DND-41 (cell line): Measurements from ENCODE around the gene NEK7.

Experiments used
- ATAC-seq: fragments of 200-7000 bp; cut with Tn5 transposase; 3 replicates; pipeline ENCODE4 v1.9.1; 2021; ENCODE audit warnings: low read depth; ENCODE audit not compliant: insufficient read depth
- DNase-seq: peaks from one replicate; pipeline ENCODE4 v3.0.0-alpha.2; 2020
- H2AFZ ChIP-seq: 2 replicates; pipeline ENCODE4 v1.6.0; 2012; ENCODE audit warnings: low read depth, low read length
- H3K27ac ChIP-seq: 2 replicates; pipeline ENCODE4 v1.5.1; 2012; ENCODE audit warnings: low read length, inconsistent platforms
- H3K27me3 ChIP-seq: fragments of 200-600 bp; sonication (generic); 2 replicates; pipeline ENCODE4 v1.6.0; 2012; ENCODE audit warnings: low read length, mild to moderate bottlenecking, inconsistent platforms; ENCODE audit not compliant: insufficient read depth, poor library complexity
- H3K36me3 ChIP-seq: 2 replicates; pipeline ENCODE4 v1.5.1; 2012; ENCODE audit warnings: low read length, inconsistent platforms; ENCODE audit not compliant: insufficient read depth
- H3K4me1 ChIP-seq: 2 replicates; pipeline ENCODE4 v1.5.1; 2012; ENCODE audit warnings: mild to moderate bottlenecking, low read length; ENCODE audit not compliant: insufficient read depth
- H3K4me2 ChIP-seq: 2 replicates; pipeline ENCODE4 v1.6.0; 2012; ENCODE audit warnings: mild to moderate bottlenecking, moderate library complexity, low read length, inconsistent platforms; ENCODE audit not compliant: insufficient read depth
- H3K4me3 ChIP-seq, 2 experiments: fragments of 200-600 bp in 1 of 2; shearing (Covaris generic) in 1 of 2; 2 replicates each; pipeline ENCODE4 v1.5.1; 2012 to 2016; ENCODE audit warnings: inconsistent platforms in 2 of 2, low read length in 2 of 2, mild to moderate bottlenecking in 2 of 2, low read depth in 1 of 2, moderate library complexity in 1 of 2
- H3K79me2 ChIP-seq: 2 replicates; pipeline ENCODE4 v1.6.0; 2012; ENCODE audit warnings: low read length, inconsistent platforms; ENCODE audit not compliant: insufficient read depth
- H3K9ac ChIP-seq: 2 replicates; pipeline ENCODE4 v1.6.0; 2012; ENCODE audit warnings: low read depth, mild to moderate bottlenecking, inconsistent platforms, low read length, moderate library complexity
- H3K9me3 ChIP-seq: 2 replicates; pipeline ENCODE4 v1.5.1; 2012; ENCODE audit warnings: low read length, moderate library complexity, mild to moderate bottlenecking, inconsistent platforms; ENCODE audit not compliant: insufficient read depth, severe bottlenecking
- H4K20me1 ChIP-seq: 2 replicates; pipeline ENCODE4 v1.6.0; 2012; ENCODE audit warnings: low read length; ENCODE audit not compliant: insufficient read depth
- CTCF ChIP-seq: IDR thresholded peaks from 2 replicates; pipeline ENCODE4 v1.5.1; 2012; ENCODE audit warnings: borderline replicate concordance, low read length, moderate library complexity, mild to moderate bottlenecking; ENCODE audit not compliant: poor library complexity, severe bottlenecking; ENCODE audit errors: extremely low read depth
- EZH2 ChIP-seq: IDR thresholded peaks from 3 replicates; pipeline ENCODE4 v1.6.1; 2012; ENCODE audit warnings: borderline replicate concordance, low read depth, mild to moderate bottlenecking, moderate library complexity, low read length, inconsistent platforms; ENCODE audit not compliant: severe bottlenecking

Gene NEK7

GRCh38 chr1:198295971-198296370 is 139.2 kb downstream of the NEK7 start:
- Histone ChIP-seq H3K9ac (no peak overlapping the region), H3K4me1 (no peaks in the 10 kb centered on the region), H2AFZ (no peak overlapping the region), H3K27me3 (no peaks in the 10 kb centered on the region), H3K4me2 (no peak overlapping the region), H3K27ac (no peak overlapping the region), H3K36me3 (peaks cover 55% of the 10 kb centered on the region), H3K79me2 (no peaks in the 10 kb centered on the region), H3K4me3 (no peak overlapping the region), H3K9me3 (no peaks in the 10 kb centered on the region), H4K20me1 (no peaks in the 10 kb centered on the region)
- no peak for TF ChIP-seq CTCF
- TF ChIP-seq EZH2: no peak
- DNase-seq: no peak
- no peak for ATAC-seq

- no peak for ATAC-seq
- Histone ChIP-seq H3K4me1 (no peaks in the 10 kb centered on the region), H3K36me3 (peaks cover 53% of the 10 kb centered on the region)
Observed at GRCh38 chr1:198297281-198297680, 140.5 kb downstream of the NEK7 start.

GRCh38 chr1:198298640-198299039 is 141.8 kb downstream of the NEK7 start:
- Histone ChIP-seq H3K36me3 (peaks cover 47% of the 10 kb centered on the region), H3K4me2 (no peak overlapping the region), H3K4me3 (no peak overlapping the region), H2AFZ (no peak overlapping the region), H3K27ac (no peak overlapping the region), H3K9me3 (no peaks in the 10 kb centered on the region), H3K9ac (no peak overlapping the region), H3K4me1 (no peaks in the 10 kb centered on the region), H3K27me3 (no peaks in the 10 kb centered on the region), H4K20me1 (no peaks in the 10 kb centered on the region), H3K79me2 (no peaks in the 10 kb centered on the region)
- TF ChIP-seq CTCF: no peak
- ATAC-seq: no peak
- DNase-seq: no peak

More at GRCh38 chr1:198297281-198297680, 140.5 kb downstream of the NEK7 start:
- TF ChIP-seq CTCF (no peak), EZH2 (no peak)
- no peak overlapping the region for H3K9ac ChIP-seq
- no peaks in the 10 kb centered on the region for H3K27me3 ChIP-seq
- no peak overlapping the region for H3K4me3 ChIP-seq
- no peaks in the 10 kb centered on the region for H3K9me3 ChIP-seq
- no peaks in the 10 kb centered on the region for H4K20me1 ChIP-seq
- no peak for DNase-seq
- no peak overlapping the region for H2AFZ ChIP-seq
- H3K79me2 ChIP-seq: no peaks in the 10 kb centered on the region
- H3K4me2 ChIP-seq: no peak overlapping the region
- no peak overlapping the region for H3K27ac ChIP-seq

GRCh38 chr1:198300451-198300850 is 143.7 kb downstream of the NEK7 start:
- Histone ChIP-seq H3K9ac (no peak overlapping the region), H3K27ac (no peak overlapping the region), H3K4me2 (no peak overlapping the region), H3K79me2 (0 out of 2 replicates have a peak, but pooled peaks cover 3% of the 10 kb centered on the region), H3K36me3 (peaks cover 47% of the 10 kb centered on the region), H3K27me3 (no peaks in the 10 kb centered on the region), H3K4me3 (no peak overlapping the region), H2AFZ (no peak overlapping the region), H3K9me3 (no peaks in the 10 kb centered on the region), H4K20me1 (no peaks in the 10 kb centered on the region), H3K4me1 (no peaks in the 10 kb centered on the region)
- TF ChIP-seq CTCF: no peak
- TF ChIP-seq EZH2: no peak
- ATAC-seq (no peak), DNase-seq (no peak)
